ENCODE measurements around the gene PTPN5.
"Not testable (repeated sequence)": the region's sequence is repeated elsewhere in the genome, so short reads cannot be mapped to it uniquely, and the experiment has no call there.

Gene PTPN5

DNA sequence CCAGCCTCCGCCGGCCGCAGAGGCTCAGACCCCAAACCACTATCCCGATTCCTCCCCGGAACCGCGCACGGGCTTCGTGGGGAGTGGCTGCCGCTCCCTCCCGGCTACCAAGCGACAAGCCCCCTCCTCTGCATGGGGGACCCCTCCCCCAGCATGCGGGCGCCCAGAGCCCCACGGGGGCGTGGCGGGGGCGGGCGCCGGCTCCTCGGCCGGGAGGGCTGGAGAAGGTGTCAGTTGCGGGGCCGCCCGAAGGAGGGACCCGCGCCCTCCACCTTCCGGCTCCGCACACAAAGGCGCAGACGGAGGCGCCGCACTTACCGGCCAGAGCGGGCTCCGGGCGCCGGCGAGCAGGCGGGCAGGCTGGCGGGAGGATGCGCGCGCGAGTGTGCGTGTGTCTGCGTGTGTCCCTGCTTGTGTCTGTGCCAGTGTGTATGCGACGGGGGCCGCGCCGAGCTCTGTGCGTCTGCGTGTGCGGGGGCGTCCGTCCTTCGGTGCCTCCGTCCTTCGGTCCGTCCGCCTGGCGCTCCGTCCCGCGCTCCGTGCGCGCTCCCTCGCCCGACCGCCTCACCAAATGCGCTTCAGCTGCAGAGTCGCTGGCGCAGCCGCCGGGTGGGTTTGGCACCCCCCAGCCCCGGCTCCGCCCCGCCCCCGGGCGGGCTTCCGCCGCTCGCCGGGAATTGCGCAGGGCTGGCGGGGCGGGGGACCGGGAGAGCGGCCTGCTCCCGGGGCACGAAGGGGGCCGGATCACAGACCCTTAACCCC is at the start of gene PTPN5:
PTPN5 (minus strand) TSS at position 592 of the 762 bp plus-strand sequence. CDS start 19,840 bp downstream, outside the sequence.
- H3K27ac ChIP-seq (ENCODE audit: low read depth, low read length), result no peak within 1 kb of the TSS
- no peak within 1 kb of the TSS for H2AFZ ChIP-seq (ENCODE audit: low read length, unreplicated experiment)
- H3K36me3 ChIP-seq (ENCODE audit: insufficient read depth, low read length), result no peaks in the 10 kb centered on the region
- peaks cover 3% of the 10 kb centered on the region for H3K4me1 ChIP-seq (ENCODE audit: control insufficient read depth, insufficient read depth, low read length, unreplicated experiment)
- H3K79me2 ChIP-seq (ENCODE audit: control insufficient read depth, insufficient read depth, low read length, unreplicated experiment), result no peaks in the 10 kb centered on the region
- peak within 1 kb of the TSS; percentile 66 for H3K4me3 ChIP-seq (ENCODE audit: low read depth, low read length)
- H3K27me3 ChIP-seq (ENCODE audit: insufficient read depth, low read length), result peaks cover 97% of the 10 kb centered on the region

GRCh38 chr11:18836417-18836816 is 44.8 kb upstream of the PTPN5 start:
- Histone ChIP-seq H2AFZ (ENCODE audit: low read length, unreplicated experiment) (no peak overlapping the region), H3K79me2 (ENCODE audit: control insufficient read depth, insufficient read depth, low read length, unreplicated experiment) (no peaks in the 10 kb centered on the region), H3K4me1 (ENCODE audit: control insufficient read depth, insufficient read depth, low read length, unreplicated experiment) (no peaks in the 10 kb centered on the region), H3K36me3 (ENCODE audit: insufficient read depth, low read length) (no peaks in the 10 kb centered on the region), H3K27ac (ENCODE audit: low read depth, low read length) (no peak overlapping the region), H3K4me3 (ENCODE audit: low read depth, low read length) (no peak overlapping the region), H3K27me3 (ENCODE audit: insufficient read depth, low read length) (peaks cover 64% of the 10 kb centered on the region)

GRCh38 chr11:18834754-18835466 is 43.3 kb upstream of the PTPN5 start:
- peaks cover 70% of the 10 kb centered on the region for H3K27me3 ChIP-seq (ENCODE audit: insufficient read depth, low read length)
- H3K79me2 ChIP-seq (ENCODE audit: control insufficient read depth, insufficient read depth, low read length, unreplicated experiment), result no peaks in the 10 kb centered on the region
- no peaks in the 10 kb centered on the region for H3K36me3 ChIP-seq (ENCODE audit: insufficient read depth, low read length)
- H3K4me1 ChIP-seq (ENCODE audit: control insufficient read depth, insufficient read depth, low read length, unreplicated experiment), result no peaks in the 10 kb centered on the region
- H3K4me3 ChIP-seq (ENCODE audit: low read depth, low read length), result no peak overlapping the region
- no peak overlapping the region for H2AFZ ChIP-seq (ENCODE audit: low read length, unreplicated experiment)
- no peak overlapping the region for H3K27ac ChIP-seq (ENCODE audit: low read depth, low read length)

DNA sequence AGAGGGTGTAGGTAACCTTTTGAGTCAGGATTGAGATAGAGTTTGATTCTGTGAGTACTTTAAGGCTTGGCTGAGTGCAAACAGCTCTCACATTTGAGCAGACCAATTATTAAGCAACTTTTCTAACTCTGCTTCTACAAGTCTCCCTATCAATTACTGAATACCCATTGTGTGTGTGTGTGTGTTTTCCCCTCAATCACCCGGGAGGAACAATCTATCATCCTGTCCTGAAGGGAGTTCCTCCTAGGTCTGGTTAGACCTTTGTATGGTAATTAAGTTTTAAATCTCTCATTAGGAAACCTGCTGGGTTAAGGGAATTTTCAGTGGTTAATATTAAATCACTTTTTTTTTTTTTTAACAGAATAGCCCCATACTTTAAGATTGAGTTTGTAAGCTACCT is 28.6 kb upstream of the PTPN5 start:
- H2AFZ ChIP-seq (ENCODE audit: low read length, unreplicated experiment); H3K27ac ChIP-seq (ENCODE audit: low read depth, low read length); H3K36me3 ChIP-seq (ENCODE audit: insufficient read depth, low read length); H3K4me1 ChIP-seq (ENCODE audit: control insufficient read depth, insufficient read depth, low read length, unreplicated experiment); H3K4me3 ChIP-seq (ENCODE audit: low read depth, low read length); H3K79me2 ChIP-seq (ENCODE audit: control insufficient read depth, insufficient read depth, low read length, unreplicated experiment): not testable (repeated sequence)
- H3K27me3 ChIP-seq (ENCODE audit: insufficient read depth, low read length), result peaks cover 59% of the 10 kb centered on the region

DNA sequence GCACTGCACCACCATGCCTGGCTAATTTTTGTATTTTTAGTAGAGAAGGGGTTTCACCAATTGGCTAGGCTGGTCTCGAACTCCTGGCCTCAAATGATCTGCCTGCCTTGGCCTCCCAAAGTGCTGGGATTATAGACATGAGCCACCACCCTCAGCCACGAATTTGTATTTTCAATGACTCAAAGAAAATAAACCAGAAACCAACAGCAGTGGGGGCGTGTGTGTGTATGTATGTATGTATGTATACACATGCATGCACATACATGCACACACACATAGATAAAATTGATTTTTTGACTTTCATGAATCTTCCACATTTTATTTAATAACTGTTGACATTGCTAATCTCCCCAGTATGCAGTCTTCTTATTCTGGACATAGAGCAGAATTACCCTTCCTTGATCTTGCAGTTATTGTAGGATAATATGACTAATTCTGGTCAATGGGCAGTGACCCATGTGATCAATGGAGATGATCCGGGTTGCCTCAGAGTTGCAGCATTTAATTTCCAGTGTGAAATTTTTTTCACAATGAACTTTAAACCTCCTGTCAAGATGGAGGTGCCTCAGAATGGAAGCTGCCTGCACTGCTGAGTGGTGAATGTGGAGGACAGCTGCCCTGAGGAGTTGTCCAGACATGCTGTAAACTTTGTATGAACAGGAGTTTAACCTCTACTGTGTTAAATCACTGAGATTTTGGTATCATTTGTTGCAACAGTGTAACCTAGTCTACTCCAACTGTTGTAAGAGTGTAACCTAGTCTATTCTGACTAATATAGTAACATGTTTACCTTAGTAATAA is 12.8 kb upstream of the PTPN5 start:
- no peaks in the 10 kb centered on the region for H3K4me1 ChIP-seq (ENCODE audit: control insufficient read depth, insufficient read depth, low read length, unreplicated experiment)
- no peaks in the 10 kb centered on the region for H3K79me2 ChIP-seq (ENCODE audit: control insufficient read depth, insufficient read depth, low read length, unreplicated experiment)
- H3K27me3 ChIP-seq (ENCODE audit: insufficient read depth, low read length), result peaks cover 87% of the 10 kb centered on the region

DNA sequence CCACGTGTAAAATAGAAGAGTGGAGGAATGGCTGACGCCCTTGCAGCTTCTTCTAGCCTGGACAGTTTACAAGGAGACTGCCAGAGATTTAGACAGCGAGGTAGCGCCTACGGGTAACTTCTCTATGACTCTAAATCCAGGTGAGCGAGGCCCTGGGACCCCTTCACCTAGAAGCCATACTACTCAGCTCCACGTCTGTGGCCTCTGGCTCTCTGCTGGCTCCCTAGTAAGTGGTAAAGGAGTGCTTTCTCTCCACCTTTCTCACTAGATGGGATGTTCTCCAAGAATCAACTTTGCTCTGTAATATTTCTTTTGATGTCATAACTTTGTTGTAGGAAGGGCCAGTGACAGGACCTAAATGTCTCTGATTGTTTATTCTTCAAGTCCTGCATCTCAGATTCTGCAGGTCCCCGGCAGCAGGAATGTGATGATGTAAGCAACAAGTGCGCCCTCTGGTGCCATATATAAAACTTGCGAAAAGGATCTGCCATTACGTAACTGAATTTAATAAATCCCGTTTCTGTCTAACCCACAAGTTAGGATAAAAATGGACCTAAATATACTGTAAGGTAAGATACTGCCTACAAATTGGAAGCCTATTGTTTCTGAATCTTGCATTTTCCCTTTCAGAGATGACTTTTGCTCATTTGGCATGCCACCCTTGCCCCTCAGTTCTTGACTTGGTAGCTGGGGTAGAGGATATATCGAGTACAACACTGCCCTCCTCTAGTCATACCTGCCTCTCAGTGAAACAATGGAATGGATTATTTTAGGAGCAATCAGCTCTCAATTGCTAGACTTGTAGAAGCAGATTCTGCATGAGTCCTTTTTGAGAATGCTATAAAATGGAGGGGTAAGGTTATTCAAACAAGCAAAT is 11.0 kb upstream of the PTPN5 start:
- H3K27me3 ChIP-seq (ENCODE audit: insufficient read depth, low read length), result peaks cover 91% of the 10 kb centered on the region
- H3K4me1 ChIP-seq (ENCODE audit: control insufficient read depth, insufficient read depth, low read length, unreplicated experiment), result no peaks in the 10 kb centered on the region
- no peak overlapping the region for H3K27ac ChIP-seq (ENCODE audit: low read depth, low read length)
- H3K79me2 ChIP-seq (ENCODE audit: control insufficient read depth, insufficient read depth, low read length, unreplicated experiment), result no peaks in the 10 kb centered on the region
- no peak overlapping the region for H3K4me3 ChIP-seq (ENCODE audit: low read depth, low read length)
- no peak overlapping the region for H2AFZ ChIP-seq (ENCODE audit: low read length, unreplicated experiment)
- H3K36me3 ChIP-seq (ENCODE audit: insufficient read depth, low read length), result no peaks in the 10 kb centered on the region

More for the DNA sequence above, 12.8 kb upstream of the PTPN5 start:
- no peaks in the 10 kb centered on the region for H3K36me3 ChIP-seq (ENCODE audit: insufficient read depth, low read length)
- H3K4me3 ChIP-seq (ENCODE audit: low read depth, low read length), result no peak overlapping the region
- H3K27ac ChIP-seq (ENCODE audit: low read depth, low read length), result no peak overlapping the region
- H2AFZ ChIP-seq (ENCODE audit: low read length, unreplicated experiment), result no peak overlapping the region

DNA sequence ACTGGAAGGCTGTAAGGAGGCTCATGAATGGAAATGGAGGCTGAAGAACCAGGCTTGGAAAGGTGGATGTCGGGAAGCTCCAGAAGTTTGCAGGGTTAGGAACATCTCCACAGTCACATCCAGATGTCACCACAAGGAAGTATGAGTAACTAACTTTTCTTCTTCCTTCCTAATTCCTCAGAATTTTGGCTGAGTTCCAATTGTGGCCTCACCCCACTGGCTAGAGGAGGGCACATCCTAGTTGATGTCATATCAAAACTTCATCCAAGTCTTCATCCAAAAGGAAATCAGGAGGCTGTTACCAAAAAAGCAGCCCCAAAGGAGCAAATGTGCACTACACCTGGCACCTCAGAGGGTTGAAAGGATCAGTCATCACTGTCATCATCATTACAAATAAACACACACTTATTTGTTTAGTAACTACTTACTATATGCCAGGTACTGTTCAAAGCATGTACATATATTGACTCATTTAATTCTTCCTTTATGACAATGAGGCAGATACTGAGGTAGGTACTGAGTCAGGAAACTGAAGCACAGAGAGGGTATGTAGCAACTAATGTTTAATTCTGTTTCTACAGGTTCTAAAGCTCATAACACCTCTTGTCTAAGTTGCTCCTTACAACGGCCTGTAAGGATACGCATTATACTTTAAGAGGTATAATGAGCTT is 7.3 kb upstream of the PTPN5 start:
- H3K4me3 ChIP-seq (ENCODE audit: low read depth, low read length), result no peak overlapping the region
- H3K4me1 ChIP-seq (ENCODE audit: control insufficient read depth, insufficient read depth, low read length, unreplicated experiment), result no peaks in the 10 kb centered on the region
- no peaks in the 10 kb centered on the region for H3K79me2 ChIP-seq (ENCODE audit: control insufficient read depth, insufficient read depth, low read length, unreplicated experiment)
- peaks cover 92% of the 10 kb centered on the region for H3K27me3 ChIP-seq (ENCODE audit: insufficient read depth, low read length)
- H3K36me3 ChIP-seq (ENCODE audit: insufficient read depth, low read length), result no peaks in the 10 kb centered on the region
- no peak overlapping the region for H2AFZ ChIP-seq (ENCODE audit: low read length, unreplicated experiment)
- no peak overlapping the region for H3K27ac ChIP-seq (ENCODE audit: low read depth, low read length)

DNA sequence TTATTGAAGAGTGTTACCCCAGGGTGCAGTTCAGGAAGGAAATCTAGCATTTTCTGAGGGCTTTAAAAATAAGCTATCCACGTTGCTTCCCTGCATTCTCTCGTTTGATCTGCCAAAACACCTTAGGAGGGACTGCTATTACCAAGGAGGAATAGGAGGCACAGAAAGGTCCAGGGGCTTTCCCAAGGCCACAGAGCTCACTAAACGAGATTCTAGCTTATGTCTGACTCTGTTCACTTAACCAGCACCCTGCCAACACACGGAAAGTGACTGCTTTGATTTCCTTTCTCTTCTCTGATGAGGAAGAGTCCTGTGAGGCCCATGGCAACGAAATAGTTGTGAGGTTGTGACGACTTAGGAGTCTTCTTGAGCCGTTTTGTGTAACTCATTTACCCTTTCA is 3.4 kb upstream of the PTPN5 start:
- Histone ChIP-seq H3K4me1 (ENCODE audit: control insufficient read depth, insufficient read depth, low read length, unreplicated experiment) (peaks cover 3% of the 10 kb centered on the region), H3K27ac (ENCODE audit: low read depth, low read length) (no peak overlapping the region), H3K36me3 (ENCODE audit: insufficient read depth, low read length) (no peaks in the 10 kb centered on the region), H3K27me3 (ENCODE audit: insufficient read depth, low read length) (peaks cover 95% of the 10 kb centered on the region), H3K4me3 (ENCODE audit: low read depth, low read length) (no peak overlapping the region), H2AFZ (ENCODE audit: low read length, unreplicated experiment) (no peak overlapping the region), H3K79me2 (ENCODE audit: control insufficient read depth, insufficient read depth, low read length, unreplicated experiment) (no peaks in the 10 kb centered on the region)

DNA sequence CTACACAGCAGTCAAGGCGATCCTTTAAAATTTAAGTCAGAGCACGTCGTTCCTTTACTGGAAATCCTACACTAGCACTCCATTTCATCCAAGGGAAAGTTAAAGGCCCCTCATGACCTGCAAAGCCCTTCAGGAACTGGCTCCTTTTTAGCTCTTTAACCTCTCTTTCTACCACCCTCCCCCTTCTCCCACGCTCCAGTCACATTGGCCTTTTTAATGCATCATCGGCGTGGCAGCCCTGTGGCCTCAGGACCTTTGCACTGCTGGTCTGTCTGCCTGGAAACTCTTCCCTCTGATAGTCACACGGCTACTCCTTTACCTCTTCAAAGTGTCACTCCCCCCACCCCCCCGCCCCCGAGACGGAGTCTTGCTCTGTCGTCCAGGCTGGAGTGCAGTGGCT is 1.2 kb upstream of the PTPN5 start:
- no peaks in the 10 kb centered on the region for H3K36me3 ChIP-seq (ENCODE audit: insufficient read depth, low read length)
- H3K27me3 ChIP-seq (ENCODE audit: insufficient read depth, low read length), result peaks cover 97% of the 10 kb centered on the region
- H3K79me2 ChIP-seq (ENCODE audit: control insufficient read depth, insufficient read depth, low read length, unreplicated experiment), result no peaks in the 10 kb centered on the region
- H2AFZ ChIP-seq (ENCODE audit: low read length, unreplicated experiment), result no peak overlapping the region
- H3K4me1 ChIP-seq (ENCODE audit: control insufficient read depth, insufficient read depth, low read length, unreplicated experiment), result peaks cover 3% of the 10 kb centered on the region
- H3K27ac ChIP-seq (ENCODE audit: low read depth, low read length), result no peak overlapping the region
- no peak overlapping the region for H3K4me3 ChIP-seq (ENCODE audit: low read depth, low read length)
